WTC11 (cell line): Measurements from ENCODE around the gene AKAP13. TPM values are rescaled to one million over a fixed set of nuclear protein-coding genes. Genes with fewer than 3 reads are reported as not detected.
"Not testable (repeated sequence)": the region's sequence is repeated elsewhere in the genome, so short reads cannot be mapped to it uniquely, and the experiment has no call there.

Experiments
- ATAC-seq: fragments of 200-7000 bp; cut with Tn5 transposase; 2 replicates; pipeline ENCODE4 v1.10.0; 2021; ENCODE audit warnings: mild to moderate bottlenecking, moderate library complexity
- CTCF ChIA-PET: fragments of 300-600 bp; sonication (Branson Sonifier 250); formaldehyde crosslinking; loops from one replicate; lab custom pipeline; 2021; ENCODE audit warnings: antibody characterized with exemption; lab: Charles Lee
- POLR2A ChIA-PET: fragments of 350-600 bp; sonication (Branson Sonifier 250); formaldehyde crosslinking; loops from one replicate; lab custom pipeline; 2021; ENCODE audit warnings: antibody characterized with exemption; lab: Charles Lee
- DNase-seq: peaks from one replicate; pipeline ENCODE4 v3.0.0; 2021; ENCODE audit warnings: low spot score
- H3K27ac Mint-ChIP-seq: 2 replicates; pipeline ENCODE4 v1.8.0; 2021; ENCODE audit warnings: mixed read lengths
- H3K27me3 Mint-ChIP-seq: 2 replicates; pipeline ENCODE4 v1.8.0; 2021; ENCODE audit warnings: low read depth, mild to moderate bottlenecking, moderate library complexity, mixed read lengths
- H3K36me3 Mint-ChIP-seq: 2 replicates; pipeline ENCODE4 v1.8.0; 2021; ENCODE audit warnings: mixed read lengths
- H3K4me1 Mint-ChIP-seq: 2 replicates; pipeline ENCODE4 v1.8.0; 2022; ENCODE audit warnings: mixed read lengths
- H3K4me3 Mint-ChIP-seq: 2 replicates; pipeline ENCODE4 v1.8.0; 2021; ENCODE audit warnings: mild to moderate bottlenecking, moderate library complexity, mixed read lengths
- H3K9me3 Mint-ChIP-seq: 2 replicates; pipeline ENCODE4 v1.8.0; 2021; ENCODE audit warnings: mixed read lengths
- EMX1 ChIP-seq: fragments of 250-450 bp; sonication (Bioruptor Pico); IDR thresholded peaks from 2 replicates; pipeline ENCODE4 v1.8.0; 2021; ENCODE audit warnings: mild to moderate bottlenecking
- ESRRA ChIP-seq: sonication (generic); formaldehyde crosslinking; IDR thresholded peaks from 2 replicates; pipeline ENCODE4 v1.8.1; 2022; ENCODE audit warnings: mild to moderate bottlenecking, missing genetic modification reagents, borderline replicate concordance
- JUN ChIP-seq: sonication (generic); formaldehyde crosslinking; IDR thresholded peaks from 2 replicates; pipeline ENCODE4 v1.8.0; 2023; ENCODE audit warnings: mild to moderate bottlenecking, missing genetic modification reagents
- NR1H2 ChIP-seq: sonication (generic); formaldehyde crosslinking; IDR thresholded peaks from 2 replicates; pipeline ENCODE4 v1.9.0; 2021; ENCODE audit warnings: mild to moderate bottlenecking, moderate library complexity, missing genetic modification reagents
- PRRX2 ChIP-seq: fragments of 250-450 bp; sonication (Bioruptor Pico); IDR thresholded peaks from 2 replicates; pipeline ENCODE4 v1.8.0; 2021; ENCODE audit warnings: mild to moderate bottlenecking
- TP53 ChIP-seq: sonication (generic); formaldehyde crosslinking; IDR thresholded peaks from 2 replicates; pipeline ENCODE4 v1.8.1; 2023; ENCODE audit warnings: mild to moderate bottlenecking, missing genetic modification reagents
- ZNF121 ChIP-seq: sonication (generic); formaldehyde crosslinking; IDR thresholded peaks from 2 replicates; pipeline ENCODE4 v1.8.0; 2023; ENCODE audit warnings: missing genetic modification reagents
- total RNA-seq: library from RNA; stranded (reverse); gene quantifications from 3 replicates; pipeline ENCODE4 v1.2.3, GENCODE V29; 2021
- TF ChIP-seq, protein P1 (sequence below): fragments of 250-450 bp; sonication (Bioruptor Pico); conservative IDR thresholded peaks from 2 replicates; pipeline ENCODE4 v1.9.0; 2021; ENCODE audit warnings: mild to moderate bottlenecking
- TF ChIP-seq, protein P2 (sequence below): fragments of 200-600 bp; IDR thresholded peaks from 2 replicates; pipeline ENCODE4 v1.8.0; 2022; ENCODE audit warnings: antibody characterized with exemption

Gene AKAP13
- total RNA-seq, 1 experiment from 2014 or later: 50.3 TPM

DNA sequence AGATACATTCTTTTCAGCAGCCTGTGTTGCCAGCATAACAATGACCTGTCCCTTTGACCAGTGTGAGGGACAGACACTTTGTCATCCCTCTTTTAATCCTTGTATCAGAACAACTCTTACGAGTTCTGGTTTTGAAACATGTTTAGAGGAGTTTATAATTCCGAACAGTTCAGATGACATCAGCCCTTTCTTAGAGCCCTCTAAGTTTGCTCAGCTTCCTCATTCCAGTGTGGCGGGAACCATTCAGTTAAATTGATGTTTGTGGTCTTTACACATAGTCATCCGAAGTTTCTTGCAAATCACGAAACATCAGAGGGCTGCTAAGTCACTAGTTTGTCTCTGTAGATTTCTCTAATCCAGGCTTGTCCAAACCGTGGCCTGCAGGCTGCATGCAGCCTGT is 102.5 kb downstream of the AKAP13 start:
- no peaks in the 10 kb centered on the region for H3K27me3 Mint-ChIP-seq
- ChIA-PET POLR2A (no interaction called here), CTCF (interaction anchor here (1.4 kb wide), 1 partner anchor 152 kb away, joined by 3 read pairs; no protein-coding TSS in a partner anchor)
- peak overlapping the region; percentile 47; the same call in 1 of the 2 replicates for H3K27ac Mint-ChIP-seq
- TF ChIP-seq EMX1 (CRISPR knock-in tag) (no peak), ESRRA (no peak)
- TF ChIP-seq, protein P1, sequence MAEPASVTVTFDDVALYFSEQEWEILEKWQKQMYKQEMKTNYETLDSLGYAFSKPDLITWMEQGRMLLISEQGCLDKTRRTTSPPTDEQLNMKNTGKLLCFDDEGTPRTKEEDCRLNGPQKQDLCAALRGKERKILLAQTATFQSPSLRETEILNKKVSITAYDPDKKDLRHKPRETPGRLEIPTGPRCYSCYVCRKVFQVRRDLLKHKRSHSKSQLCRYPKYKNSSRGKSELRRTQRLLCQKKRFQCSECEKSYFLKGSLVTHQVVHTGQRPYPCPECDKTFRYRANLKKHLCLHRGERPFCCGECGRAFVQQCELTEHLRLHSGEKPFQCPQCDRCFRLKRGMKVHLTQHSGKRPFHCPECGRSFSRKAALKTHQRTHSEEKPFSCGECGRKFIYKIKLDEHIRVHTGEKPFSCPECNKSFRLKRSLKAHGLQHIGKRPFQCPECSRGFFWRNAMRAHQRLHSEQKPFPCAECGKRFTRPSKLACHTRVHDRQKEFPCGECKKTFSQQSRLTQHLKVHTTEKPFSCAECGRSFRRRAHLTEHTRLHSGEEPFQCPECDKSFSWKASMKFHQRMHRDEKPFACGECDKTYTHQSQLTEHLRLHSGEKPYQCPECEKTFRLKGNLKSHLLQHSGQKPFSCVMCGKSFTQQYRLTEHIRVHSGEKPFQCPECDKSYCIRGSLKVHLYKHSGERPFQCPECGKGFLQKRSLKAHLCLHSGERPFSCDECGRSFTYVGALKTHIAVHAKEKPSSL (CRISPR knock-in tag): no peak
- peaks cover 55% of the 10 kb centered on the region for H3K4me1 Mint-ChIP-seq
- no peak overlapping the region for H3K4me3 Mint-ChIP-seq
- ATAC-seq: no peak
- H3K36me3 Mint-ChIP-seq: no peaks in the 10 kb centered on the region
- no peak for DNase-seq
- H3K9me3 Mint-ChIP-seq: no peaks in the 10 kb centered on the region

DNA sequence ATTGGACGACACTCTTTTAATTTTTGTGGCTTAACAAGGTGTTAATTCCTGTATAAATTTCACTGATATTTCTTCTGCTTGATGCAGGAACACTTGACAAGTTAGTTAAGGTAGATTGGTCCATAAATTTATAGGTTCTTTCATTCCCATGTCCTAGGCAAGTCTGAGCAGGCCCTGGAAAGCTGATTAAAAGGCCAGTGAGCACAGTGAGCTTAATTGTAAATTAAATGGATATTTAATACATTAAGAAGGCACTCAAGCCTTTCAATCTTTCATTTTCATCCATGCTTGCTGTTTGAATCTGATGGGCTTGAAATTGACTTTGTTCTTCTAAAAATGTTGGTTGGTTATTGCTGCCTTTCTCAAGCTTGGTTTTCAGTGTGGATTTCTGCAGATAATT is 103.6 kb downstream of the AKAP13 start:
- H3K4me3 Mint-ChIP-seq, H3K27me3 Mint-ChIP-seq, DNase-seq, H3K9me3 Mint-ChIP-seq, ATAC-seq, H3K36me3 Mint-ChIP-seq: not testable (repeated sequence)
- peak overlapping the region; percentile 90 for H3K27ac Mint-ChIP-seq
- CTCF ChIA-PET: interaction anchor here (1.4 kb wide), 1 partner anchor 153 kb away, joined by 3 read pairs; no protein-coding TSS in a partner anchor
- peaks cover 46% of the 10 kb centered on the region for H3K4me1 Mint-ChIP-seq
- POLR2A ChIA-PET: interaction anchor here (0.5 kb wide), 1 partner anchor 208 kb away, joined by 5 read pairs; no protein-coding TSS in a partner anchor

DNA sequence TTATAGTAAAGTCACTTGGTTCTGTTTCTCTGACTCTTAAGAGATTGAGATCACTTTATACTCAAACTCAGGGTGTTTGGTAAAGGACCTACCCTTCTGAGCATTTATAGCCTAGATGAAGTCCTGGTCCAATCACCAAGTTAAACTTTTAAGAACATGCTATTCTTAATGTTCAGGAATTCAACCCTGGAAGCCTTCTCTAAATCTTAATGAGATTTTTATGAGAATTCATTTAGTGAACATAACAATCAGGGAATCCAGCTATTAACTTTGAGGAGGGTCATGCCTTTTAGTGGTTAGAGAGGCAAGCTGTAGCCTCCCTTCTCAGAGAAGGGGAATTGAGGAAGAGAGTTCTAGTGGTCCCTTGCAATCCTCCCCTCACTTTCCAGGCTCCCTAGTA is 104.5 kb downstream of the AKAP13 start:
- DNase-seq, ATAC-seq, H3K4me3 Mint-ChIP-seq, POLR2A ChIA-PET, H3K27me3 Mint-ChIP-seq, H3K9me3 Mint-ChIP-seq, H3K36me3 Mint-ChIP-seq: not testable (repeated sequence)
- Mint-ChIP-seq H3K4me1 (peaks cover 39% of the 10 kb centered on the region), H3K27ac (peak overlapping the region; percentile 90; the same call in 1 of the 2 replicates)
- CTCF ChIA-PET: interaction anchor here (1.1 to 2.1 kb wide), 5 partner anchors 9 to 154 kb away, joined by 3 to 9 read pairs (median 6); no protein-coding TSS in a partner anchor

DNA sequence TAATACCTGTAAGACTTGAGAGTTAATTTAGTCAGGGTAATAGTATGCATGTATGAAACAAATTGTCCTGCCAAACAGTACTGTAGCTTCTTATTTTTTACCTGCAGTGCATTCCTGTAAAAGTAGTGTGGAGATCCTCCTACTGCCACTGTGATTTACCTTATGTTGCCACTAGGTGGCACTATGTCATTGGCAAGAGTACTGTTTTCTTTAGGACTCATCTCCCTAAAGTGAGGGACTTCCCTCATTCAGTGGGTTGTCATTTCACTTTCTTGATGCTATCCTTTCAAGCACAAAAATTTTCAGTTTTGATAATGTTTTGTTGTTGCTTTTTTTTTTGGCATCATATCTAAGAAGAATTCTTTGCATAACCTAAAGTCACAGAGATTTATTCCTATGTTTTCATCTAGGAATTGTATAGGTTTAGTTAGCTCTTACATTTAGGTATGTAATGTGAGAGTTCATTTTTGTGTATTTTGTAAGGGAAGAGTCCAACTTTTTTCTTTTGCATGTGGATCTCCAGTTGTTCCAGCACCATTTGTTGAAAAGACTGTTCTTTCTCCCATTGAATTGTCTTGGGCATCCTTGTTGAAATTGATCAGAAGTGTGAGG is 105.7 kb downstream of the AKAP13 start:
- ChIA-PET CTCF (interaction anchor here (0.7 to 2.1 kb wide), 8 partner anchors 9 to 155 kb away, joined by 3 to 9 read pairs (median 4); no protein-coding TSS in a partner anchor), POLR2A (no interaction called here)
- Mint-ChIP-seq H3K9me3 (no peaks in the 10 kb centered on the region), H3K4me3 (no peak overlapping the region), H3K27me3 (no peaks in the 10 kb centered on the region), H3K36me3 (no peaks in the 10 kb centered on the region), H3K27ac (no peak overlapping the region), H3K4me1 (peaks cover 46% of the 10 kb centered on the region)
- TF ChIP-seq TP53: no peak
- TF ChIP-seq PRRX2: no peak
- no peak for TF ChIP-seq NR1H2 (CRISPR knock-in tag)
- TF ChIP-seq JUN (CRISPR knock-in tag): no peak
- TF ChIP-seq ZNF121 (CRISPR knock-in tag): no peak
- TF ChIP-seq, protein P2, sequence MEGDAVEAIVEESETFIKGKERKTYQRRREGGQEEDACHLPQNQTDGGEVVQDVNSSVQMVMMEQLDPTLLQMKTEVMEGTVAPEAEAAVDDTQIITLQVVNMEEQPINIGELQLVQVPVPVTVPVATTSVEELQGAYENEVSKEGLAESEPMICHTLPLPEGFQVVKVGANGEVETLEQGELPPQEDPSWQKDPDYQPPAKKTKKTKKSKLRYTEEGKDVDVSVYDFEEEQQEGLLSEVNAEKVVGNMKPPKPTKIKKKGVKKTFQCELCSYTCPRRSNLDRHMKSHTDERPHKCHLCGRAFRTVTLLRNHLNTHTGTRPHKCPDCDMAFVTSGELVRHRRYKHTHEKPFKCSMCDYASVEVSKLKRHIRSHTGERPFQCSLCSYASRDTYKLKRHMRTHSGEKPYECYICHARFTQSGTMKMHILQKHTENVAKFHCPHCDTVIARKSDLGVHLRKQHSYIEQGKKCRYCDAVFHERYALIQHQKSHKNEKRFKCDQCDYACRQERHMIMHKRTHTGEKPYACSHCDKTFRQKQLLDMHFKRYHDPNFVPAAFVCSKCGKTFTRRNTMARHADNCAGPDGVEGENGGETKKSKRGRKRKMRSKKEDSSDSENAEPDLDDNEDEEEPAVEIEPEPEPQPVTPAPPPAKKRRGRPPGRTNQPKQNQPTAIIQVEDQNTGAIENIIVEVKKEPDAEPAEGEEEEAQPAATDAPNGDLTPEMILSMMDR: peak; percentile 65
- DNase-seq (peak; percentile 42), ATAC-seq (peak; percentile 91)

DNA sequence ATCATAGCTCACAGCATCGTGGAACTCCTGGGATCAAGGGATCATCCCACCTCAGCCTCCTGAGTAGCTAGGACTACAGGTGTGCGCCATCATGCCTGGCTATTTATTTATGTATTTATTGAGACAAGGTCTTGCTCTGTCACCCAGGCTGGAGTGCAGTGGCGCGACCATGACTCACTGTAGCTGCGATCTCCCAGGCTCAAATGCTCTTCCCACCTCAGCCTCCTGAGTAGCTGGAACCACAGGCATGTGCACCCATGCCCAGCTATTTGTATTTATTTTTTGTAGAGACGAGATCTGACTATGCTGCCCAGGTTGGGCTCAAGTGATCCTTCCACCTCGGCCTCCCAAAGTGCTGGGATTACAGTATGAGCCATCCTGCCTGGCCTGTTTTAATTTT is 107.4 kb downstream of the AKAP13 start:
- H3K27me3 Mint-ChIP-seq, POLR2A ChIA-PET, ATAC-seq, H3K4me3 Mint-ChIP-seq, H3K9me3 Mint-ChIP-seq, H3K36me3 Mint-ChIP-seq, H3K27ac Mint-ChIP-seq, DNase-seq: not testable (repeated sequence)
- CTCF ChIA-PET: interaction anchor here (0.5 kb wide), 1 partner anchor 62 kb away, joined by 3 read pairs; no protein-coding TSS in a partner anchor
- peaks cover 34% of the 10 kb centered on the region for H3K4me1 Mint-ChIP-seq
